RWPE1 (cell line): ENCODE data around the gene MAP6.

ENCODE experiments used
- CTCF ChIA-PET: fragments of 350-600 bp; sonication (Branson Sonifier 250); formaldehyde crosslinking; extraction: SDS; loops from one replicate; lab custom pipeline; 2021; lab: Yijun Ruan, JAX
- POLR2A ChIA-PET: fragments of 400-600 bp; formaldehyde crosslinking; extraction: SDS; loops from one replicate; lab custom pipeline; 2020; ENCODE audit warnings: antibody characterized with exemption; ENCODE audit not compliant: low non-redundant PET; lab: Yijun Ruan, JAX
- DNase-seq: peaks from one replicate; pipeline ENCODE4 v3.0.0; 2012; ENCODE audit warnings: low spot score
- H3K27ac ChIP-seq: fragments of 450-650 bp; 2 replicates; pipeline ENCODE4 v1.5.1; 2017
- TF ChIP-seq, protein P1 (sequence below): fragments of 450-650 bp; conservative IDR thresholded peaks from 2 replicates; pipeline ENCODE4 v1.5.1; 2017; ENCODE audit warnings: low read depth, mild to moderate bottlenecking

MAP6 gene

DNA sequence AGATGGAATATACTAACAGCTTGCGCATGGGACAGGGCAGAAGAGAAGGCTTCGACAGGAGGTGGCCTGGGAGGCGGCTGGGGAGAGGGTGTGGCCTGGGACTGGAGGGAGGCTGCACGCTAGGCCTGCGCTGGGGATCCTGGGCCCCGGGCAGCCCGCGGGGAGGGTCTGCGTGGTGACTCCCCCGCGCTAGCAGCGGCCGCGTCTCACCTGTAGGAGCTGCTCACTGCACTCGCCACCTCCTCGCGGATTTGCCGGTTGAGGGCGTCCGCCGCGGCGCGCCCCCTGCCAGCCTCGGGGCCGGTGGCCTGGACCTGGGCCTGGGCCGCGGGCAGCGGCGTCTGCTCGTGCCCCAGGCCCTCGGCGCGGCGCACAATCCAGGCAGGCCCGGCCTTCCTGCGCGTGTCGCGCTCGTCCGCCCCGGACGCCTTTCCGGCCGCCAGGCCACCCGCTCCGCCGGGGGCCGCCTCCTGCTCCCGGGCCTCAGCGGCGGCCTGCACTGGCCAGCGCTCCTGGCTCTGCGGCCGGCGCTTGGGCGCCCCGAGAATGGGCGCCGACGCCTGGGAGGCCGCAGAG lies 1.5 kb downstream of the MAP6 start:
- TF ChIP-seq, protein P1, sequence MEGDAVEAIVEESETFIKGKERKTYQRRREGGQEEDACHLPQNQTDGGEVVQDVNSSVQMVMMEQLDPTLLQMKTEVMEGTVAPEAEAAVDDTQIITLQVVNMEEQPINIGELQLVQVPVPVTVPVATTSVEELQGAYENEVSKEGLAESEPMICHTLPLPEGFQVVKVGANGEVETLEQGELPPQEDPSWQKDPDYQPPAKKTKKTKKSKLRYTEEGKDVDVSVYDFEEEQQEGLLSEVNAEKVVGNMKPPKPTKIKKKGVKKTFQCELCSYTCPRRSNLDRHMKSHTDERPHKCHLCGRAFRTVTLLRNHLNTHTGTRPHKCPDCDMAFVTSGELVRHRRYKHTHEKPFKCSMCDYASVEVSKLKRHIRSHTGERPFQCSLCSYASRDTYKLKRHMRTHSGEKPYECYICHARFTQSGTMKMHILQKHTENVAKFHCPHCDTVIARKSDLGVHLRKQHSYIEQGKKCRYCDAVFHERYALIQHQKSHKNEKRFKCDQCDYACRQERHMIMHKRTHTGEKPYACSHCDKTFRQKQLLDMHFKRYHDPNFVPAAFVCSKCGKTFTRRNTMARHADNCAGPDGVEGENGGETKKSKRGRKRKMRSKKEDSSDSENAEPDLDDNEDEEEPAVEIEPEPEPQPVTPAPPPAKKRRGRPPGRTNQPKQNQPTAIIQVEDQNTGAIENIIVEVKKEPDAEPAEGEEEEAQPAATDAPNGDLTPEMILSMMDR: no peak
- H3K27ac ChIP-seq: no peak overlapping the region
- POLR2A ChIA-PET: no interaction called here
- CTCF ChIA-PET: interaction anchor here (0.8 kb wide), 1 partner anchor 13 kb away, joined by 3 read pairs; no protein-coding TSS in a partner anchor
- DNase-seq: peak; percentile 19

DNA sequence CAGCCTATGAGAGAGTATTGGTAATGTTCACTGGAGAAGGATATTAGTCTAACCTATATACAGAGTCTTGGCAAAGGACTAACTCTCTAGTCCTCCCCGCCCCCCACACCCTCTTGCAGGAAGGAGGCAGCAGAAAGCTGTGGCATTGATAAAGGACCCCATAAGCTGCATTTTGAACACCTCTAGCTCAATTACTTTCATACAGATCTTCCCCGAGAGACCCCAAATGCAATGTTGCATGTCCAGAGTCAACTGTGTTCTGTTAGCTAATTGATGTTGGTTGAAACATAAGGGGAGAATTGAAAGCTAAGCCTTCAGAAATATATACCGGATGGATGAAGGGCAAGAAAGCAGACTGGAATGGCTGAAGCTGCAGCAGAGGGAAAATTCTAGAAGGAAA lies 2.8 kb downstream of the MAP6 start:
- ChIA-PET CTCF (interaction anchor here (0.7 kb wide), 1 partner anchor 1238 kb away, joined by 4 read pairs; no protein-coding TSS in a partner anchor), POLR2A (interaction anchor here (0.6 kb wide), 1 partner anchor 81 kb away, joined by 4 read pairs; no protein-coding TSS in a partner anchor)
- H3K27ac ChIP-seq: no peak overlapping the region
- no peak for DNase-seq
- TF ChIP-seq, protein P1: no peak

DNA sequence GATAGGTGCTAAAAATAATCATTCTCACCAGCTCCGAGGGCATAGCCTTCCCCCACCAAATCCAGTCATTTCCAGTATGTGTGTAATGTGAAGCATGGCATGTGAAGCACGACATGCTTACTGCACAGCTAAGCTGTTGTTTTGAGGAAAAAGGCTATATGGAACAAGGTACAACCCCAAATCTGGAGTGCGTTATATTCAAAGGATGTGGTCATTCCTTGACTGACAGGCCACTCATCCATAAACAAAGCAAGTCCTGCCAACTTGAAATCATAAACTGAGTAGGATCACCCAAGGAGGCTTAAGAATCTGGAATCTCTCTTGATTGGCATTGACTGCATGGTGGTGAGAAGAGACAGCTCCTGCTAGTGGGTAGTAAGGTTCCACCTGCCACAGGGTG lies 3.7 kb downstream of the MAP6 start:
- TF ChIP-seq, protein P1: no peak
- ChIA-PET POLR2A (no interaction called here), CTCF (interaction anchor here (0.6 to 0.7 kb wide), 2 partner anchors 87 to 1237 kb away, joined by 3 to 4 read pairs; no protein-coding TSS in a partner anchor)
- no peak for DNase-seq
- no peak overlapping the region for H3K27ac ChIP-seq

DNA sequence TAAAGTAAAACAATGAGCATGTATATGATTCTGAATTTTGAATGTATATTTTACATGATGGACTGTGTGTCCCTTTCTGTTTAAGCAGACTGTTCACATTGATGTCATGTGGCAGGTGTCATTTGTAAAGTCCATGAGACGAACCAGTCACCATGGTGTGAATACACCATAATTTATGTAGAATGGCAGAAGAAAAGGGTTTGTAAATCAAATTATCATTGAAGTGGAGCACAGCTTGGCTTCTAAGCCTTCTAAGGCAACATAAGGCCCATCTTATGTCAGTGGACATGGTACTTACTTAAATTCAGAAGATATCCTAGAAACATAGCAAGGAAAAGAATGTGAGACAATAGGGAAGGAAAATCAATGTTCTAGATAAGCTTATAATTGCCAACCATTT lies 4.4 kb downstream of the MAP6 start:
- CTCF ChIA-PET: no interaction called here
- no peak for DNase-seq
- H3K27ac ChIP-seq: no peak overlapping the region
- POLR2A ChIA-PET: no interaction called here
- TF ChIP-seq, protein P1: no peak

DNA sequence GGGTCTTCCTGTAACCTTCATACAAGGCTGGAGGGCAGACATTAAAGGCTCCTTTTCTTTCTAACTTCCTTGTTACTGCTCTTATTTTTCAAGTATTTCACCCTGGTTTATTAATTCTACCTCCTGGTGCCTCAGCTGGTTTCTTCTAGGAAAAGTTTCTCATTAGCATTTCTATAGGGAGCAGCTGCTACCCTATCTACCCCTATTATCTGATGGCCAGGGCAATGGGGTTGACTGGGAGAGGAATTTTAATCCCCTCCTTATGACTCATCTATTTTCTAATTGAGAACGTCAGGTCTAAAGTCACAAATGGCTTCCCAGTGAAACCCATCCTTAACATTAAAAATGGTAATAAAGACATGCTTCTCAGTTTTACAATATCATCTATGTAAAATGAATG lies 5.0 kb downstream of the MAP6 start:
- no peak for DNase-seq
- POLR2A ChIA-PET: no interaction called here
- CTCF ChIA-PET: no interaction called here
- TF ChIP-seq, protein P1: no peak
- H3K27ac ChIP-seq: no peak overlapping the region

DNA sequence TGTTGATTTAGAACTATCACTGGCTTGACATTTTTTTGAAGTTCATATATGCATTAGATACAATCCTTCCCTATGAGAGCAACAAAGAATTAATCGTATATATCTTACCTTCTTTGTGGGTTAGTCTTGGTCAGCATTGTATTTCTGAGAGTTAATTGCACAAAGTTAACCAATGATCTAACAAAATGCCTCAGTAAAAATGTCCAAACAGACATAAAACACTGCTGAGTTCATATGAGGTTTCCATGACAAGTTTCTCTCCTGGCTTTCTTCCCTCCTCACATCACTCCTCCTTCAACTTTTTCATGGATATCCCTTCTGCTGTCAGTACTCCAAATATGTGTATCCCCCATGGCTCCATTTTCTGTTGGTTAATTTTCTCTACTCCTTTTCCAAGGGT lies 9.0 kb downstream of the MAP6 start:
- CTCF ChIA-PET: no interaction called here
- POLR2A ChIA-PET: no interaction called here
- H3K27ac ChIP-seq: no peak overlapping the region
- TF ChIP-seq, protein P1: no peak
- no peak for DNase-seq
